G401 (cell line): ENCODE measurements around the gene AP5S1. TPM values are rescaled to one million over a fixed set of nuclear protein-coding genes. Genes with fewer than 3 reads are reported as not detected.

ENCODE experiments used
- DNase-seq: peaks from one replicate; pipeline ENCODE4 v3.0.0-alpha.2; 2015; ENCODE audit warnings: low spot score
- in situ Hi-C: cut with HindIII; loops from 2 replicates; pipeline ENCODE4 v1.10.0; 2016; ENCODE audit warnings: low sequenced_read_pairs, mixed read lengths
- total RNA-seq: library from RNA; depleted of rRNA; stranded (reverse); fragments of >200 nt; shearing (Covaris generic); gene quantifications from 2 replicates; pipeline ENCODE4 v1.2.3, GENCODE V29; 2014; rRNA removed

Gene AP5S1
- total RNA-seq, 1 experiment from 2014 or later, result 9.8 TPM

- DNase-seq, result no peak
- in situ Hi-C loops, result no loop called here
These were observed 45.0 kb downstream of the AP5S1 start for GRCh38 chr20:3865152-3865886.

- in situ Hi-C loops, result no loop called here
- no peak for DNase-seq
These were observed 45.6 kb downstream of the AP5S1 start for GRCh38 chr20:3865887-3866407.

GRCh38 chr20:3866464-3866863 lies 46.1 kb downstream of the AP5S1 start:
- in situ Hi-C loops, result no loop called here
- no peak for DNase-seq

GRCh38 chr20:3867802-3868201 lies 47.5 kb downstream of the AP5S1 start:
- in situ Hi-C loops, result no loop called here
- no peak for DNase-seq

GRCh38 chr20:3869839-3870634 lies 49.7 kb downstream of the AP5S1 start:
- DNase-seq, result no peak
- in situ Hi-C loops, result no loop called here

GRCh38 chr20:3871550-3872265 lies 51.4 kb downstream of the AP5S1 start:
- in situ Hi-C loops, result no loop called here
- DNase-seq, result no peak

- in situ Hi-C loops, result no loop called here
- DNase-seq, result no peak
These were observed 53.2 kb downstream of the AP5S1 start for GRCh38 chr20:3873507-3873906.

- no peak for DNase-seq
- in situ Hi-C loops, result no loop called here
These were observed 54.0 kb downstream of the AP5S1 start for GRCh38 chr20:3874194-3874844.

- in situ Hi-C loops, result no loop called here
- no peak for DNase-seq
These were observed 55.1 kb downstream of the AP5S1 start for GRCh38 chr20:3875378-3875974.

GRCh38 chr20:3876000-3876399 lies 55.7 kb downstream of the AP5S1 start:
- no peak for DNase-seq
- in situ Hi-C loops, result no loop called here

GRCh38 chr20:3876676-3877075 lies 56.3 kb downstream of the AP5S1 start:
- no peak for DNase-seq
- in situ Hi-C loops, result no loop called here

Other genes with a start within 250 kb of the AP5S1 start
- not detected in 2 replicates for gene GFRA4, start 157.1 kb upstream of the AP5S1 start, total RNA-seq
- 1.4 TPM in 1 of 2 replicates, not detected in the other for gene ADAM33, start 138.5 kb upstream of the AP5S1 start, total RNA-seq
- not detected in 2 replicates for gene SIGLEC1, start 107.9 kb upstream of the AP5S1 start, total RNA-seq
- not detected in 2 replicates for gene HSPA12B, start 87.9 kb upstream of the AP5S1 start, total RNA-seq
- 95.8 and 107 TPM in 2 replicates for gene ADISSP, start 52.8 kb upstream of the AP5S1 start, total RNA-seq
- 2.4 and 3.0 TPM in 2 replicates for gene SPEF1, start 39.1 kb upstream of the AP5S1 start, total RNA-seq
- 42.5 and 46.8 TPM in 2 replicates for gene CENPB, start 33.8 kb upstream of the AP5S1 start, total RNA-seq
- gene CDC25B, start 24.2 kb upstream of the AP5S1 start, total RNA-seq, result 7.2 and 14.9 TPM in 2 replicates
- 14.1 and 16.3 TPM in 2 replicates for gene MAVS, start 26.3 kb downstream of the AP5S1 start, total RNA-seq
- 58.6 and 65.2 TPM in 2 replicates for gene PANK2, start 68.8 kb downstream of the AP5S1 start, total RNA-seq
- gene RNF24, start 195.0 kb downstream of the AP5S1 start, total RNA-seq, result 1.3 and 2.0 TPM in 2 replicates